ENCODE measurements around the gene KCNJ5.

- no peak for TF ChIP-seq CTCF (IDR thresholded peaks at IDR 0.05)
- TF ChIP-seq POLR2A (IDR thresholded peaks at IDR 0.05), result no peak
Observed at GRCh38 chr11:128931668-128932067, 40.5 kb downstream of the KCNJ5 start.
